WTC11 (cell line): Measurements from ENCODE around the gene PCBP3. TPM values are rescaled to one million over a fixed set of nuclear protein-coding genes. Genes with fewer than 3 reads are reported as not detected.

Source experiments
- ATAC-seq: fragments of 200-7000 bp; cut with Tn5 transposase; 2 replicates; pipeline ENCODE4 v1.10.0; 2021; ENCODE audit warnings: mild to moderate bottlenecking, moderate library complexity
- CTCF ChIA-PET: fragments of 300-600 bp; sonication (Branson Sonifier 250); formaldehyde crosslinking; loops from one replicate; lab custom pipeline; 2021; ENCODE audit warnings: antibody characterized with exemption; lab: Charles Lee
- POLR2A ChIA-PET: fragments of 350-600 bp; sonication (Branson Sonifier 250); formaldehyde crosslinking; loops from one replicate; lab custom pipeline; 2021; ENCODE audit warnings: antibody characterized with exemption; lab: Charles Lee
- DNase-seq: peaks from one replicate; pipeline ENCODE4 v3.0.0; 2021; ENCODE audit warnings: low spot score
- H3K27ac Mint-ChIP-seq: 2 replicates; pipeline ENCODE4 v1.8.0; 2021; ENCODE audit warnings: mixed read lengths
- H3K27me3 Mint-ChIP-seq: 2 replicates; pipeline ENCODE4 v1.8.0; 2021; ENCODE audit warnings: low read depth, mild to moderate bottlenecking, moderate library complexity, mixed read lengths
- H3K36me3 Mint-ChIP-seq: 2 replicates; pipeline ENCODE4 v1.8.0; 2021; ENCODE audit warnings: mixed read lengths
- H3K4me1 Mint-ChIP-seq: 2 replicates; pipeline ENCODE4 v1.8.0; 2022; ENCODE audit warnings: mixed read lengths
- H3K4me3 Mint-ChIP-seq: 2 replicates; pipeline ENCODE4 v1.8.0; 2021; ENCODE audit warnings: mild to moderate bottlenecking, moderate library complexity, mixed read lengths
- H3K9me3 Mint-ChIP-seq: 2 replicates; pipeline ENCODE4 v1.8.0; 2021; ENCODE audit warnings: mixed read lengths
- ATF2 ChIP-seq: sonication (generic); formaldehyde crosslinking; IDR thresholded peaks from 2 replicates; pipeline ENCODE4 v1.8.1; 2022; ENCODE audit warnings: low read depth, missing genetic modification reagents, borderline replicate concordance
- CDX4 ChIP-seq: fragments of 250-450 bp; sonication (Bioruptor Pico); IDR thresholded peaks from 2 replicates; pipeline ENCODE4 v1.9.0; 2021; ENCODE audit warnings: moderate library complexity, mild to moderate bottlenecking, inconsistent platforms, borderline replicate concordance
- E2F1 ChIP-seq: sonication (generic); formaldehyde crosslinking; IDR thresholded peaks from 2 replicates; pipeline ENCODE4 v1.8.0; 2022; ENCODE audit warnings: mild to moderate bottlenecking, missing genetic modification reagents
- E2F4 ChIP-seq: sonication (generic); formaldehyde crosslinking; IDR thresholded peaks from 2 replicates; pipeline ENCODE4 v1.8.1; 2022; ENCODE audit warnings: low read depth, mild to moderate bottlenecking, moderate library complexity, missing genetic modification reagents, borderline replicate concordance
- ERG ChIP-seq: fragments of 250-450 bp; sonication (Bioruptor Pico); IDR thresholded peaks from 2 replicates; pipeline ENCODE4 v1.8.0; 2021; ENCODE audit warnings: mild to moderate bottlenecking
- KAT7 ChIP-seq: sonication (generic); formaldehyde crosslinking; IDR thresholded peaks from 2 replicates; pipeline ENCODE4 v1.8.1; 2023; ENCODE audit warnings: missing genetic modification reagents, mild to moderate bottlenecking, borderline replicate concordance
- NFYB ChIP-seq: sonication (generic); formaldehyde crosslinking; conservative IDR thresholded peaks from 2 replicates; pipeline ENCODE4 v1.8.0; 2022; ENCODE audit warnings: low read depth, missing genetic modification reagents
- NR1H2 ChIP-seq: sonication (generic); formaldehyde crosslinking; IDR thresholded peaks from 2 replicates; pipeline ENCODE4 v1.9.0; 2021; ENCODE audit warnings: mild to moderate bottlenecking, moderate library complexity, missing genetic modification reagents
- NR2C2 ChIP-seq: sonication (generic); formaldehyde crosslinking; IDR thresholded peaks from 2 replicates; pipeline ENCODE4 v1.8.0; 2022; ENCODE audit warnings: mild to moderate bottlenecking, missing genetic modification reagents
- PRDM15 ChIP-seq: sonication (generic); formaldehyde crosslinking; IDR thresholded peaks from 2 replicates; pipeline ENCODE4 v1.8.0; 2022; ENCODE audit warnings: missing genetic modification reagents
- PRRX2 ChIP-seq: fragments of 250-450 bp; sonication (Bioruptor Pico); IDR thresholded peaks from 2 replicates; pipeline ENCODE4 v1.8.0; 2021; ENCODE audit warnings: mild to moderate bottlenecking
- SMAD3 ChIP-seq: sonication (generic); formaldehyde crosslinking; IDR thresholded peaks from 2 replicates; pipeline ENCODE4 v1.8.0; 2022; ENCODE audit warnings: missing genetic modification reagents, mild to moderate bottlenecking, borderline replicate concordance
- SOX15 ChIP-seq: fragments of 250-450 bp; sonication (Bioruptor Pico); IDR thresholded peaks from 2 replicates; pipeline ENCODE4 v1.9.0; 2021; ENCODE audit warnings: mild to moderate bottlenecking
- USF2 ChIP-seq: sonication (generic); formaldehyde crosslinking; IDR thresholded peaks from 2 replicates; pipeline ENCODE4 v1.8.1; 2023; ENCODE audit warnings: mild to moderate bottlenecking, missing genetic modification reagents, moderate library complexity
- ZNF121 ChIP-seq: sonication (generic); formaldehyde crosslinking; IDR thresholded peaks from 2 replicates; pipeline ENCODE4 v1.8.0; 2023; ENCODE audit warnings: missing genetic modification reagents
- ZNF232 ChIP-seq: sonication (generic); formaldehyde crosslinking; IDR thresholded peaks from 2 replicates; pipeline ENCODE4 v1.8.0; 2022; ENCODE audit warnings: mild to moderate bottlenecking, missing genetic modification reagents
- ZNF396 ChIP-seq: fragments of 250-450 bp; sonication (Bioruptor Pico); IDR thresholded peaks from 2 replicates; pipeline ENCODE4 v1.8.0; 2021; ENCODE audit warnings: mild to moderate bottlenecking, moderate library complexity, borderline replicate concordance
- ZNF425 ChIP-seq: fragments of 250-450 bp; sonication (Bioruptor Pico); conservative IDR thresholded peaks from 2 replicates; pipeline ENCODE4 v1.9.0; 2021; ENCODE audit warnings: mild to moderate bottlenecking
- total RNA-seq: library from RNA; stranded (reverse); gene quantifications from 3 replicates; pipeline ENCODE4 v1.2.3, GENCODE V29; 2021

The PCBP3 gene
- total RNA-seq, 1 experiment from 2014 or later = 8.5 TPM

- TF ChIP-seq NFYB (CRISPR knock-in tag) (no peak), CDX4 (CRISPR knock-in tag) (no peak), E2F1 (CRISPR knock-in tag) (no peak), ZNF396 (CRISPR knock-in tag) (no peak), ZNF425 (CRISPR knock-in tag) (no peak), PRDM15 (no peak), ATF2 (no peak), E2F4 (no peak), NR1H2 (no peak)
- H3K36me3 Mint-ChIP-seq = peaks cover 46% of the 10 kb centered on the region
- POLR2A ChIA-PET = no interaction called here
- ATAC-seq (no peak), DNase-seq (no peak)
- CTCF ChIA-PET = interaction anchor here (1.1 kb wide), 1 partner anchor 8 kb away, joined by 3 read pairs; no protein-coding TSS in a partner anchor
- peaks cover 59% of the 10 kb centered on the region for H3K27me3 Mint-ChIP-seq
- peaks cover 64% of the 10 kb centered on the region for H3K9me3 Mint-ChIP-seq
- H3K4me1 Mint-ChIP-seq = no peaks in the 10 kb centered on the region
- no peak overlapping the region for H3K27ac Mint-ChIP-seq
- H3K4me3 Mint-ChIP-seq = no peak overlapping the region
Observed at GRCh38 chr21:45934554-45934953, 291.0 kb downstream of the PCBP3 start.

GRCh38 chr21:45935628-45936027, 292.1 kb downstream of the PCBP3 start:
- H3K4me1 Mint-ChIP-seq = no peaks in the 10 kb centered on the region
- POLR2A ChIA-PET = interaction anchor here (0.5 kb wide), 1 partner anchor 19 kb away, joined by 5 read pairs; no protein-coding TSS in a partner anchor
- CTCF ChIA-PET = interaction anchor here (0.8 to 1.1 kb wide), 2 partner anchors 10 to 17 kb away, joined by 3 read pairs; no protein-coding TSS in a partner anchor
- H3K27me3 Mint-ChIP-seq = peaks cover 59% of the 10 kb centered on the region
- peaks cover 46% of the 10 kb centered on the region for H3K36me3 Mint-ChIP-seq
- no peak overlapping the region for H3K27ac Mint-ChIP-seq
- ATAC-seq (no peak), DNase-seq (no peak)
- H3K4me3 Mint-ChIP-seq = no peak overlapping the region
- peaks cover 64% of the 10 kb centered on the region for H3K9me3 Mint-ChIP-seq
- no peak for TF ChIP-seq E2F1 (CRISPR knock-in tag)
- no peak for TF ChIP-seq SOX15 (CRISPR knock-in tag)
- no peak for TF ChIP-seq KAT7 (CRISPR knock-in tag)
- TF ChIP-seq NR2C2 = no peak
- TF ChIP-seq ERG (CRISPR knock-in tag) = no peak
- TF ChIP-seq CDX4 (CRISPR knock-in tag) = no peak
- no peak for TF ChIP-seq E2F4
- TF ChIP-seq ZNF232 = no peak
- no peak for TF ChIP-seq USF2
- TF ChIP-seq PRRX2 (CRISPR knock-in tag) = no peak
- no peak for TF ChIP-seq ZNF121
- no peak for TF ChIP-seq SMAD3 (CRISPR knock-in tag)
